GM12878 (cell line): ENCODE results near the gene ITCH. TPM values are rescaled to one million over a fixed set of nuclear protein-coding genes. Genes with fewer than 3 reads are reported as not detected.

Experiments used
- ATAC-seq: fragments of 200-7000 bp; cut with Tn5 transposase; 3 replicates; pipeline ENCODE4 v1.9.1; 2020; ENCODE audit warnings: mild to moderate bottlenecking, moderate library complexity
- BruUV-seq: library from RNA; stranded (reverse); fragments of 400-500 nt; replicated peaks from 2 replicates; lab custom pipeline; 2021; lab: Mats Ljungman, UMichigan
- CTCF ChIA-PET: fragments of 300-600 bp; sonication (Branson Sonifier 250); formaldehyde crosslinking; extraction: SDS; loops from one replicate; lab custom pipeline; 2021; ENCODE audit warnings: inconsistent platforms; lab: Yijun Ruan, JAX
- POLR2A ChIA-PET: fragments of 350-600 bp; formaldehyde crosslinking; extraction: SDS; loops from one replicate; lab custom pipeline; 2021; ENCODE audit warnings: inconsistent platforms; lab: Charles Lee
- RAD21 ChIA-PET: fragments of 300-600 bp; sonication (Branson Sonifier 250); formaldehyde crosslinking; loops from one replicate; lab custom pipeline; 2023; ENCODE audit warnings: antibody characterized with exemption; ENCODE audit not compliant: unreplicated experiment; lab: Charles Lee
- SMC1A ChIA-PET: fragments of 300-600 bp; sonication (Branson Sonifier 250); formaldehyde crosslinking; loops from one replicate; lab custom pipeline; 2023; ENCODE audit not compliant: unreplicated experiment, uncharacterized antibody; lab: Charles Lee
- DNase-seq: peaks from one replicate; pipeline ENCODE4 v3.0.0-alpha.2; 2011; ENCODE audit warnings: low read depth, low spot score
- FAIRE-seq: peaks from 3 replicates; lab custom pipeline; 2011; peaks lifted over from hg19 to GRCh38; lab: Jason Lieb, UNC
- H2AFZ ChIP-seq: 2 replicates; pipeline ENCODE4 v1.6.0; 2011; ENCODE audit warnings: low read depth, low read length, control low read depth; ENCODE audit not compliant: control insufficient read depth
- H3K27ac ChIP-seq: 2 replicates; pipeline ENCODE4 v1.5.1; 2011; ENCODE audit warnings: control low read depth; ENCODE audit not compliant: control insufficient read depth, insufficient read depth
- H3K27me3 ChIP-seq, 2 experiments: replicated peaks in 1 of 2; 2 replicates each; pipeline versions ENCODE4 v1.6.0 to v1.6.1; 2011; ENCODE audit warnings: low read length in 1 of 2; ENCODE audit not compliant: control insufficient read depth in 2 of 2, insufficient read depth in 2 of 2
- H3K36me3 ChIP-seq, 2 experiments: 2 replicates each; pipeline ENCODE4 v1.5.1; 2011; ENCODE audit warnings: low read length in 1 of 2; ENCODE audit not compliant: control insufficient read depth in 2 of 2, insufficient read depth in 2 of 2
- H3K4me1 ChIP-seq: 2 replicates; pipeline ENCODE4 v1.6.1; 2011; ENCODE audit warnings: mild to moderate bottlenecking, low read length, moderate library complexity, mixed read lengths; ENCODE audit not compliant: control insufficient read depth, insufficient read depth
- H3K4me2 ChIP-seq: 2 replicates; pipeline ENCODE4 v1.6.0; 2011; ENCODE audit warnings: control low read depth; ENCODE audit not compliant: control insufficient read depth, insufficient read depth
- H3K4me3 ChIP-seq: fragments of 200-600 bp; sonication (generic); 2 replicates; pipeline ENCODE4 v1.5.1; 2016
- H3K79me2 ChIP-seq: 2 replicates; pipeline ENCODE4 v1.6.0; 2011; ENCODE audit warnings: low read length; ENCODE audit not compliant: control insufficient read depth, insufficient read depth
- H3K9ac ChIP-seq: 2 replicates; pipeline ENCODE4 v1.8.0; 2011; ENCODE audit warnings: low read length, control low read depth, mixed read lengths; ENCODE audit not compliant: control insufficient read depth, insufficient read depth
- H3K9me3 ChIP-seq: replicated peaks from 3 replicates; pipeline ENCODE4 v1.5.1; 2011; ENCODE audit warnings: mild to moderate bottlenecking, low read length; ENCODE audit not compliant: control insufficient read depth, insufficient read depth
- H4K20me1 ChIP-seq: 2 replicates; pipeline ENCODE4 v1.6.0; 2011; ENCODE audit not compliant: control insufficient read depth, insufficient read depth
- BHLHE40 ChIP-seq, 2 experiments: fragments of 450-650 bp in 1 of 2; IDR thresholded peaks; 2 replicates each; pipeline ENCODE4 v1.6.1; 2011 to 2017; ENCODE audit warnings: low read depth in 2 of 2, borderline replicate concordance in 1 of 2, improper control_type of control experiment in 1 of 2, low read length in 1 of 2, mild to moderate bottlenecking in 1 of 2
- FOXM1 ChIP-seq: IDR thresholded peaks from 2 replicates; pipeline ENCODE4 v1.6.1; 2012; ENCODE audit warnings: low read depth, mild to moderate bottlenecking, inconsistent platforms, low read length, moderate library complexity
- MTA2 ChIP-seq: fragments of 450-650 bp; IDR thresholded peaks from 2 replicates; pipeline ENCODE4 v1.6.1; 2016; ENCODE audit warnings: low read depth, mild to moderate bottlenecking, moderate library complexity
- NFYA ChIP-seq: IDR thresholded peaks from 2 replicates; pipeline ENCODE4 v1.6.1; 2011; ENCODE audit warnings: low read depth, mild to moderate bottlenecking, low read length, improper control_type of control experiment, borderline replicate concordance
- POLR2A ChIP-seq: IDR thresholded peaks from 2 replicates; pipeline ENCODE4 v1.6.1; 2011; ENCODE audit warnings: low read depth, mild to moderate bottlenecking, low read length
- RAD51 ChIP-seq: fragments of 450-650 bp; IDR thresholded peaks from 2 replicates; pipeline ENCODE4 v1.6.1; 2016; ENCODE audit warnings: moderate library complexity, mild to moderate bottlenecking, inconsistent platforms
- SP1 ChIP-seq: IDR thresholded peaks from one replicate; pipeline ENCODE4 v1.6.1; 2011; ENCODE audit warnings: low read depth, low read length
- WGBS: methylation state at CpG from one replicate; pipeline ENCODE4 v1.1.6; 2016; ENCODE audit warnings: low lambda C conversion rate; ENCODE audit not compliant: insufficient replicate concordance, insufficient coverage; ENCODE audit errors: missing lambda C conversion rate; 5-methylcytosine and 5-hydroxymethylcytosine counted together
- in situ Hi-C: fragments of 300-500 bp; cut with MboI; formaldehyde crosslinking; loops from 9 replicates; pipeline ENCODE4 v1.14.3; 2018; ENCODE audit warnings: mixed read lengths
- intact Hi-C: fragments of 100-400 bp; cut with micrococcal nuclease; formaldehyde crosslinking; loops from one replicate; pipeline ENCODE4 v1.14.2; 2022; ENCODE audit not compliant: unreplicated experiment
- polyA plus RNA-seq, 11 experiments: library from polyadenylated mRNA; depleted of rRNA in 4 of 11; unstranded in 6 of 11; stranded (reverse) in 5 of 11; fragments of >200 nt; fragmentation: Nextera tagmentation in 4 of 11; fragmentation: Illumina TruSeq in 1 of 11; extraction: Ambion mirVana in 4 of 11; extraction: Trizol in 1 of 11; gene quantifications; 1 replicate in 1 of 11; 2 replicates in 10 of 11; pipeline versions ENCODE4 v1.2.1 to v1.2.3, GENCODE V29; 2011 to 2016; ENCODE audit warnings: inconsistent platforms in 2 of 11, missing spikeins in 2 of 11, low read depth in 1 of 11
- total RNA-seq, 4 experiments: library from RNA; depleted of rRNA in 3 of 4; stranded (reverse); fragments of >200 nt in 3 of 4; fragmentation: Illumina TruSeq in 1 of 4; extraction: Trizol in 1 of 4; gene quantifications; 2 replicates each; pipeline versions ENCODE4 v1.2.1 to v1.2.3, GENCODE V29; 2013 to 2021
- TF ChIP-seq, protein P1 (sequence below): fragments of 450-650 bp; IDR thresholded peaks from 2 replicates; pipeline ENCODE4 v1.6.1; 2017; ENCODE audit warnings: mild to moderate bottlenecking, moderate library complexity

Gene ITCH
- total and polyA plus RNA-seq, 10 of the 15 experiments (the other 5 are each of a cell fraction or from before 2014, with no cell fraction given) = 7.5 to 46.1 (median 21.5) TPM

DNA sequence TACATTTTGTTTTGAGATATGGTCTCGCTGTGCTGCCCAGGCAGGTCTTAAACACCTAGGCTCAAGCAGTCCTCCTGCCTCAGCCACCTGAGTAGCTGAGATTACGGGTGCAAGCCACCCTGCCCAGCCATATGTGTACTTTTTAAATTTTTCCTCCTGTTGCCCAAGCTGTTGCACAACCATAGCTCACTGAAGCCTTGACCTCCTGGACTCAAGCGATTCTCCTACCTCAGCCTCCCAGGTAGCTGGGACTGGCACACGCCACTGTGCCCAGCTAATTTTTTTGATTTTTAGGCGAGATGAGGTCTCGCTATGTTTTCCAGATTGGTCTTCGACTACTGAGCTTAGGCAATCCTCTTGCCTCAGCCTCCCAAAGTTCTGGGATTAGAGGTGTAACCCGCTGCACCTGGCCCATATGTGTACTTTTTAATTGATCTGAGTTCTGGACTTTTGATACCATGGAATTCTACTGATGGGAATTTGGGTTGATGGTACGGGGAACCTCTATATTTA is 44.9 kb downstream of the ITCH start (continued):
- TF ChIP-seq NFYA = no peak

DNA sequence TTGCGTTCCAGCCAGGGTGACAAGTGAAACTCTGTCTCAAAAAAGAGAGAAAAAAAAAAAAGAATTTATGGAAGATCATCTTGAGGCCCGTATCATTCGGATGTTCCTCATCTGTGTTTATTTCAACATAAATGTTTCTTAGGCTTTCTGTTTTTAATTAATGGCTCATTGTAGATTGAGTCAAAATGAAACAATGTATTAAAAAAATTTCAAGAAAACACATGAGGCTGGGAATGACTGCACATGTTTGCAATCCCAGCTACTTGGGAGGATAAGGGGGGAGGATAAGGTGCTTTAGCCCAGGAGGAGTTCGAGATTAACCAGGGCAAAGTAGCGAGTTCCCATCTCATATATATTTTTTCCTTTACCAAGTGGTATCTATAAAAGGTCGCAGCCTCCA is 47.3 kb downstream of the ITCH start:
- H3K4me1 ChIP-seq = peaks cover 16% of the 10 kb centered on the region
- no peak for FAIRE-seq
- CTCF ChIA-PET = no interaction called here
- TF ChIP-seq, protein P1, sequence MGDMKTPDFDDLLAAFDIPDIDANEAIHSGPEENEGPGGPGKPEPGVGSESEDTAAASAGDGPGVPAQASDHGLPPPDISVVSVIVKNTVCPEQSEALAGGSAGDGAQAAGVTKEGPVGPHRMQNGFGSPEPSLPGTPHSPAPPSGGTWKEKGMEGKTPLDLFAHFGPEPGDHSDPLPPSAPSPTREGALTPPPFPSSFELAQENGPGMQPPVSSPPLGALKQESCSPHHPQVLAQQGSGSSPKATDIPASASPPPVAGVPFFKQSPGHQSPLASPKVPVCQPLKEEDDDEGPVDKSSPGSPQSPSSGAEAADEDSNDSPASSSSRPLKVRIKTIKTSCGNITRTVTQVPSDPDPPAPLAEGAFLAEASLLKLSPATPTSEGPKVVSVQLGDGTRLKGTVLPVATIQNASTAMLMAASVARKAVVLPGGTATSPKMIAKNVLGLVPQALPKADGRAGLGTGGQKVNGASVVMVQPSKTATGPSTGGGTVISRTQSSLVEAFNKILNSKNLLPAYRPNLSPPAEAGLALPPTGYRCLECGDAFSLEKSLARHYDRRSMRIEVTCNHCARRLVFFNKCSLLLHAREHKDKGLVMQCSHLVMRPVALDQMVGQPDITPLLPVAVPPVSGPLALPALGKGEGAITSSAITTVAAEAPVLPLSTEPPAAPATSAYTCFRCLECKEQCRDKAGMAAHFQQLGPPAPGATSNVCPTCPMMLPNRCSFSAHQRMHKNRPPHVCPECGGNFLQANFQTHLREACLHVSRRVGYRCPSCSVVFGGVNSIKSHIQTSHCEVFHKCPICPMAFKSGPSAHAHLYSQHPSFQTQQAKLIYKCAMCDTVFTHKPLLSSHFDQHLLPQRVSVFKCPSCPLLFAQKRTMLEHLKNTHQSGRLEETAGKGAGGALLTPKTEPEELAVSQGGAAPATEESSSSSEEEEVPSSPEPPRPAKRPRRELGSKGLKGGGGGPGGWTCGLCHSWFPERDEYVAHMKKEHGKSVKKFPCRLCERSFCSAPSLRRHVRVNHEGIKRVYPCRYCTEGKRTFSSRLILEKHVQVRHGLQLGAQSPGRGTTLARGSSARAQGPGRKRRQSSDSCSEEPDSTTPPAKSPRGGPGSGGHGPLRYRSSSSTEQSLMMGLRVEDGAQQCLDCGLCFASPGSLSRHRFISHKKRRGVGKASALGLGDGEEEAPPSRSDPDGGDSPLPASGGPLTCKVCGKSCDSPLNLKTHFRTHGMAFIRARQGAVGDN = no peak
- TF ChIP-seq SP1 (no peak), MTA2 (no peak), FOXM1 (no peak), BHLHE40 (IDR thresholded peaks at IDR 0.05; ENCODE audit: borderline replicate concordance in 1 of 2, low read depth in 2 of 2, low read length in 1 of 2) (no peak), RAD51 (no peak), POLR2A (no peak)
- H3K9me3 ChIP-seq = no peaks in the 10 kb centered on the region
- BruUV-seq = no TSS peak
- H3K27me3 ChIP-seq = no peaks in the 10 kb centered on the region
- no peak overlapping the region for H3K4me3 ChIP-seq
- POLR2A ChIA-PET = interaction anchor here (0.5 to 1.7 kb wide), 3 partner anchors 47 to 1158 kb away, joined by 3 to 6 read pairs (median 6); no protein-coding TSS in a partner anchor
- H4K20me1 ChIP-seq = no peaks in the 10 kb centered on the region
- WGBS = 95% methylated on average over 6 of the region's 6 CpGs
- H3K27ac ChIP-seq = no peak overlapping the region
- peaks cover 0 to 20% of the 10 kb centered on the region in 2 experiments; a peak in 3 of 4 replicates for H3K36me3 ChIP-seq
- no peak for ATAC-seq
- no peak overlapping the region for H2AFZ ChIP-seq
- peaks cover 6% of the 10 kb centered on the region for H3K79me2 ChIP-seq
- intact Hi-C loops = no loop called here
- in situ Hi-C loops = no loop called here
- H3K9ac ChIP-seq = no peak overlapping the region
- RAD21 ChIA-PET = no interaction called here
- H3K4me2 ChIP-seq = no peak overlapping the region
- SMC1A ChIA-PET = interaction anchor here (0.7 kb wide), 1 partner anchor 48 kb away, joined by 3 read pairs; the partner anchor contains the start of gene ITCH
- no peak for DNase-seq
